Suprapubic skin (tissue), 3 donors: ENCODE measurements around the gene OTUB2.

ENCODE experiments used
- CTCF ChIP-seq, 2 donors: fragments of 200-600 bp in 1 of 2; fragments of 450-650 bp in 1 of 2; sonication (generic) in 1 of 2; IDR thresholded peaks; one replicate each; pipeline ENCODE4 v1.5.1; 2016 to 2019; ENCODE audit warnings: antibody characterized with exemption in 2 of 2, mild to moderate bottlenecking in 1 of 2, moderate library complexity in 1 of 2
- EP300 ChIP-seq: sonication (generic); formaldehyde crosslinking; IDR thresholded peaks from one replicate; pipeline ENCODE4 v1.6.1; 2017; ENCODE audit warnings: antibody characterized with exemption
- POLR2A ChIP-seq, 2 donors: fragments of 450-650 bp; IDR thresholded peaks; one replicate each; pipeline ENCODE4 v1.6.1; 2017; ENCODE audit warnings: antibody characterized with exemption in 2 of 2, mild to moderate bottlenecking in 2 of 2, moderate library complexity in 2 of 2

- no peak for TF ChIP-seq EP300
- TF ChIP-seq POLR2A (IDR thresholded peaks at IDR 0.05): no peak
- TF ChIP-seq CTCF (IDR thresholded peaks at IDR 0.05): no peak
Observed at GRCh38 chr14:94043756-94044475, 17.8 kb downstream of the OTUB2 start.
